ENCODE data around the gene GPANK1.

The GPANK1 gene

DNA sequence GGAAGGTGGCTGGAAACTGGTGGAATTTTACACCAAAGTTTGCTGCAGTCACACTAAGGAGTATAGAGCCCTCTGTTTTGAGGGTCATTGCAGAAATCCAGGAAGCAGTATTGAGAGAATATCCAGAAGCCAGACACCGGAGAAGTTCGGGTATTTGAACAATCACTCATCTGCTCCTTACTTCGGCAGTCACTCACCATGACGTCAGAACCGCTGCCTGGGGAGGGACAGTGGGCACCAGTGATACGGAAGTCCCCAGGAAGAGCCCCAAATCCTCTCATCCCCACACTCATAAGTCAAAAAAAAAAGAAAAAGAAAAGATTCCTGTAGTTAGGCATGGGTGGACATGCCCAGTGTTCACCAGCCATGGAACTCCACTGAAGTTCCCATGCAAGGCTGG, 12.1 kb upstream of the GPANK1 start:
- in situ Hi-C loops (cut with HindIII; ENCODE audit: low sequenced_read_pairs) = no loop called here
- H3K4me3 ChIP-seq (ENCODE audit: low read depth, low read length) = no peak overlapping the region
- no peak for TF ChIP-seq CTCF (IDR thresholded peaks at IDR 0.05; ENCODE audit: low read depth, low read length, missing control alignments)
- no peak for DNase-seq (ENCODE audit: low read depth)

DNA sequence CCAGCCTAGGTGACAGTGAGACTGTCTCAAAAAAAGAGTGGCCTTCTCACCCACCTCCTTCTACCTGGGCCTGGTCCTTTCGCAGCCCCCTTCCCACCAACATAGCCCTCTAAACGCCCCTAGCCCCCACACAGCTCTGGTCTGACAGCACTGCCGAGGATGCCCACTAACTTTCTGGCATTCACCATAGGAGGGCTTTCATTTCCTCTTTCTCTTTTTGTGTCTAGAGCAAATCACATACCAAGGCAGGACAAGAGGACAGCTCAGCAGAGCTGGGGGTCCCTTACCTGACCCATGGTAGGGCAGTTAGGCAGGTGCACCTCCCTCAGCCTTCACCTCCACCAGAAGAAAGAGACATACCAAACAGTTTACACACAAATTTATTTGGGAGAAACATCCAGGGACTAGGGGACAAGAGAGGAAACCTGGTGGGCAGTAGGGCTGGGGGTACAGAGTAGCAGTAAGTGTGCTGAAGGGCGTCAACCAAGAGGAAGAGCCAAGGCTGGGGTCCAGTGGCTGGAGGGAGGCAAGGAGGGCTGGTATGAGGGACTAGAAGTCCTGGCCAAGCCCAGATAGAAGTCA, 11.6 kb upstream of the GPANK1 start:
- in situ Hi-C loops (cut with HindIII; ENCODE audit: low sequenced_read_pairs) = no loop called here
- DNase-seq (ENCODE audit: low read depth) = no peak
- H3K4me3 ChIP-seq (ENCODE audit: low read depth, low read length) = no peak overlapping the region
- no peak for TF ChIP-seq CTCF (IDR thresholded peaks at IDR 0.05; ENCODE audit: low read depth, low read length, missing control alignments)

DNA sequence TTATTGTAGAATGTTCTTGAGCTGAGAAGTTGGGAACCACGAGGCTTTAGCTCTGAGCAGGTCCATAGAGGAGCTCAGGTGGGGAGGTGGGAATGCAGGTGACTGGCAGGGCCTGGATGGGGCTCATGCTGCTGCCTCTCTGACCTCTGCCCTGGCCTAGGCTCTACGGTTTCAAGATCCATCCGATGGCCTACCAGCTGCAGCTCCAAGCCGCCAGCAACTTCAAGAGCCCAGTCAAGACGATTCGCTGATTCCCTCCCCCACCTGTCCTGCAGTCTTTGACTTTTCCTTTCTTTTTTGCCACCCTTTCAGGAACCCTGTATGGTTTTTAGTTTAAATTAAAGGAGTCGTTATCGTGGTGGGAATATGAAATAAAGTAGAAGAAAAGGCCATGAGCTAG, 4.9 kb upstream of the GPANK1 start, which contains the start of gene LY6G5B:
Gene LY6G5B (plus strand): TSS at position 301 of the 400 bp plus-strand sequence. CDS start 975 bp downstream, outside the sequence.
- no peak for TF ChIP-seq CTCF (IDR thresholded peaks at IDR 0.05; ENCODE audit: low read depth, low read length, missing control alignments)
- in situ Hi-C loops (cut with HindIII; ENCODE audit: low sequenced_read_pairs) = no loop called here
- H3K4me3 ChIP-seq (ENCODE audit: low read depth, low read length) = no peak within 1 kb of the TSS
- no peak for DNase-seq (ENCODE audit: low read depth)

GRCh38 chr6:31666337-31666965, 1.7 kb upstream of the GPANK1 start:
- in situ Hi-C loops (cut with HindIII; ENCODE audit: low sequenced_read_pairs) = no loop called here
- no peak for DNase-seq (ENCODE audit: low read depth)
- peak overlapping the region; percentile 95 for H3K4me3 ChIP-seq (ENCODE audit: low read depth, low read length)
- TF ChIP-seq CTCF (IDR thresholded peaks at IDR 0.05; ENCODE audit: low read depth, low read length, missing control alignments) = no peak

DNA sequence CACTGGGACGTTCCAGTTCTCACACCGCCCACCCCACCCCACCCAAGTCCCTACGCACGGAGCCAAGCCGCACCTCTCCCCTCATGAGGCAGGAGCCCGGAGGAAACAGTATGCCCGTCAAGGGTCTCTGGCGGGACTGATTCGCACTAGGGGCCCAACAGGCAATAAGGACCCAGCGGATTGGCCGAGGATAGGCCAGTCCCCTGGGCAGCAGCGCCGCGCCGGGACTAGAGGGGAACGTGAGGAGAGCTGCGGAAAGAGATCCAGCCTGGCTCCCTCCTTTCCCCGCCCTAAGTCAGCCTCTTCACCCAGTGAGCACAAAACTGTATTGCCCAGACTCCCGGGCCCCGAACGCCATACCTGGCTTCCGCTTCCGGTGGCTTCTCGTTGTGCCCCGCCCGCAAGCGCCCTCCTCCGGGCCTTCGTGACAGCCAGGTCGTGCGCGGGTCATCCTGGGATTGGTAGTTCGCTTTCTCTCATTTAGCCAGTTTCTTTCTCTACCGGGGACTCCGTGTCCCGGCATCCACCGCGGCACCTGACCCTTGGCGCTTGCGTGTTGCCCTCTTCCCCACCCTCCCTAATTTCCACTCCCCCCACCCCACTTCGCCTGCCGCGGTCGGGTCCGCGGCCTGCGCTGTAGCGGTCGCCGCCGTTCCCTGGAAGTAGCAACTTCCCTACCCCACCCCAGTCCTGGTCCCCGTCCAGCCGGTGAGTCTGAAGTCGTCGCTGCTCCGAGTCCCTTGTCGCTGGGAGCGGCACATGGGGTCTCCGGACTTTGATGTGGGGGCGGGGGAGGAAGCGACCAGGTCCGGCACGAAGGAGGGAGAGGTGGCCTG, 922 bp upstream of the GPANK1 start, which contains the start of gene CSNK2B:
Gene CSNK2B (plus strand): TSS at position 580 of the 836 bp plus-strand sequence. CDS start 752 bp downstream, outside the sequence.
- in situ Hi-C loops (cut with HindIII; ENCODE audit: low sequenced_read_pairs) = no loop called here
- peak; percentile 91 for DNase-seq (ENCODE audit: low read depth)
- peak within 1 kb of the TSS; percentile 95 for H3K4me3 ChIP-seq (ENCODE audit: low read depth, low read length)
- no peak for TF ChIP-seq CTCF (IDR thresholded peaks at IDR 0.05; ENCODE audit: low read depth, low read length, missing control alignments)

DNA sequence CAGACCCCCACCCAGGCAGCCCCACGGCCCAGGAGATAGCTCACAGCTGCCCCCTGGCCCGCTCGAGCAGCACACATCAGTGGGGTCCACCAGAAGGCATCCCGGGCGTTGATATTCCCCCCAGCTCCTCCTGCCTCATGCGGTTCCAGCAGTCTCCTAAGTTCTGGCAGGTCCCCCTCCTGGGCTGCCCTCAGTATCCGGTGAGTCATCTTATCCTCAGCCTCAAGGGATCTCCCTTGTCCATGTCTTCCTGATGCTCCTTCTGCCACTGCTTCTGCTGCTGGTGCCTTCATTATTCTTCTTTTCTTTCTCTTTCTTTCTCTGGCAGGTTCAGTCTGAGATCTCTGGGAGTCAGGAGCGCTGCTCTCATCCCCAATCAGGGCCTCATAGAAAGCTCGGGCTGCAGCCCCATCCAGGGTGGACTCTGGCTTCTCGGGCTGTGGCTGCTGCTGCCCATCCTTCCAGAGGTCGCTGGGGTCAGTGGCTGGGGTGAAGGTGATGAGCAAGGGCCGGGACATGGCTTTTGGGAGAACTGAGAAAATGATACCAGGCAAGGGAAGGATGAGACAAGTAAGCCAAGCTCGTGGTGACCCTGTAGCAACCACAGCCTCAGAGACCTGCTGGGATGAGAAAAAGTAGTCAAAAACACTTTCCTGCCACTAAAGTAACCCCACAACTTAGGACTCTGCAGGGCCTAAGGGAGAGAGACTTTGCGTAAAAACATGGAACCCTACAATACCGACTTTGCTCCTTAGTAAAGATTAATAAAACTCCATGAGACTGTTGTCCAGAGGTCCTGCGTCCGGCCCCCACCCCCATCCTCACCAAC, 622 bp downstream of the GPANK1 start:
- DNase-seq (ENCODE audit: low read depth) = peak; percentile 37
- no peak for TF ChIP-seq CTCF (IDR thresholded peaks at IDR 0.05; ENCODE audit: low read depth, low read length, missing control alignments)
- H3K4me3 ChIP-seq (ENCODE audit: low read depth, low read length) = peak overlapping the region; percentile 95
- in situ Hi-C loops (cut with HindIII; ENCODE audit: low sequenced_read_pairs) = no loop called here

All from astrocyte of the cerebellum (primary cell).